LoVo (cell line): ENCODE data around the gene POLR1G.
A peak's percentile ranks its signal among the peaks of the same experiment; 100 is the strongest.

Source experiments
- DNase-seq: peaks from one replicate; pipeline ENCODE4 v3.0.0-alpha.2; 2016; ENCODE audit warnings: low spot score

POLR1G gene

GRCh38 chr19:45446295-45446694 is 39.9 kb downstream of the POLR1G start:
- no peak for DNase-seq

DNA sequence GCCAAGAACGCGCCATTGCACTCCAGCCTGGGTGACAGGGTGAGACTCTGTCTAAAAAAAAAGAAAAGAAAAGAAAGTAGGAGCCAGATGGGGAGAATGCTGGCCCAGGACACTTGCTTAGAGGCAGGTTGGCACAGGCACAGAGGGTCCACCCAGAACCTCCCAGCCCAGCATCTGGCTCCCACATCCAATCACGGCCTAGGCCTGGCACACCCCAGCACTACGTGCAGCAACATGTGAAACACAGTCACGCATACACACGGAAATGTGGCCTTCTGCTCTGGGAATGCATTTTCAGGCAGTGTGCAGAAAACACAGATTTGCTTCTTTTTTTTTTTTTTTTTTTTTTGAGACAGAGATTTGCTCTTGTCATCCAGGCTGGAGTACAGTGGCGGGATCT is 40.5 kb downstream of the POLR1G start:
- no peak for DNase-seq

DNA sequence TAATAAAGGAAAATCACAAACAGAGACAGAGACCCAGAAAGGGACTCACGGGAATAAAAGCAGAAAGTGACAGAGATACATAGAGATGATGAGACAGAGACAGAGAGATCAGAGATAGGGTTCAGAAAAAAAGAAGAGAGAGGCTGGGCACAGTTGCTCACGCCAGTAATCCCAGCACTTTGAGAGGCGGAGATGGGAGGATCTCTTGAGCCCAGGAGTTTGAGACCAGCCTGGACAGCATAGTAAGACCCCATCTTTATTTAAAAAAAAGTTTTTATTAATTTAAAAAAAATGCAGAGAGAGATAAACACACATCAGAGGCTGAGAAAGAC is 41.9 kb downstream of the POLR1G start:
- no peak for DNase-seq

GRCh38 chr19:45448887-45449299 is 42.4 kb downstream of the POLR1G start:
- DNase-seq: no peak

DNA sequence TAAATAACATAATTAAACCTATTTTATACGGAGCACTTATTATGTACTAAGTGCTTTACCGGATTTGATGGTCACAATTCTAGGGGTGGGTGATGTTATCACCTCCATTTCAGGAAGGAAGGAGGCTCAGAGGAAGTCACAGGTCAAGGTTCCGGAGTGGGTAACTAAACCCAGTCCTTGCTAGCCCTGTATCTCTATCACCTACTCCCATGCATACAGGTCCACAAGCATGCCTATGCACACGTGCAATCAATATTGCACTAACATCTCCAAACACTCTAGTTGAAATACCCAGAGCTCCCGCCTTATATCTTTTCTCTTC is 43.5 kb downstream of the POLR1G start:
- DNase-seq: no peak

DNA sequence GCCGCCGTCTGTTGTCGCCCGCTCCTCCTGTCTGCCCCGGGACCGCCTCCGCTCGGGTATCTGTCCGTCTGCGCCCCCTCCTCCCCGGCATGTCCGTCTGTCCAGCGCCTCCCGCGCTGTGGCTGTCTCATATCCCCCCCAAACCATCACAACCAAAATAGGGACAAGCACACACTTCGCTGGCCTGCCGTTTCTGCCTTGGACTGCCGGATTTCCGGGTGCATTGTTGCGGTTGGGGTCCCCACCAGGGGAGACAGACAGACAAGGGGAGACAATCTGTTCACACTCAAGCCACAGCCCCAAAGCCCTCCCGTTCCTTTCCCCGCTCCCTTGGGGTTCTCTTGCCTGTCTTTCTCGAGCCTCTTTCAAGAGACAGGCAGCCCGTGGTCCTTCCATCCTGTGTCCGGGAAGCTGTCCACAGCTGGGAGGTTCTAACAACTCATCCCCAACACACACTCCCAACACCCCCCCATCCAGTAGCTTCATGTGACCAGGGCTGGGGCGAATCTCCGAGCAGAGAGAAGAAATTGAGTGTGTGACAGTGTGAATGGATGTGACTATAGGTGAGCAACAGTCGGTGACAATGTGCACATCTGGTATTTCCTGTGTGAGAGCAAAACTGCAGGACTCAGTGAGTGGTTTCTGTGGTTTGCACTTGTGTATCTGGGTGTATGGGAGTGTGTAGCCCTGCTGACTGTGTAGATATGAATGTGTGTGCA is 44.8 kb downstream of the POLR1G start:
- no peak for DNase-seq

GRCh38 chr19:45451850-45452387 is 45.5 kb downstream of the POLR1G start:
- DNase-seq: no peak

DNA sequence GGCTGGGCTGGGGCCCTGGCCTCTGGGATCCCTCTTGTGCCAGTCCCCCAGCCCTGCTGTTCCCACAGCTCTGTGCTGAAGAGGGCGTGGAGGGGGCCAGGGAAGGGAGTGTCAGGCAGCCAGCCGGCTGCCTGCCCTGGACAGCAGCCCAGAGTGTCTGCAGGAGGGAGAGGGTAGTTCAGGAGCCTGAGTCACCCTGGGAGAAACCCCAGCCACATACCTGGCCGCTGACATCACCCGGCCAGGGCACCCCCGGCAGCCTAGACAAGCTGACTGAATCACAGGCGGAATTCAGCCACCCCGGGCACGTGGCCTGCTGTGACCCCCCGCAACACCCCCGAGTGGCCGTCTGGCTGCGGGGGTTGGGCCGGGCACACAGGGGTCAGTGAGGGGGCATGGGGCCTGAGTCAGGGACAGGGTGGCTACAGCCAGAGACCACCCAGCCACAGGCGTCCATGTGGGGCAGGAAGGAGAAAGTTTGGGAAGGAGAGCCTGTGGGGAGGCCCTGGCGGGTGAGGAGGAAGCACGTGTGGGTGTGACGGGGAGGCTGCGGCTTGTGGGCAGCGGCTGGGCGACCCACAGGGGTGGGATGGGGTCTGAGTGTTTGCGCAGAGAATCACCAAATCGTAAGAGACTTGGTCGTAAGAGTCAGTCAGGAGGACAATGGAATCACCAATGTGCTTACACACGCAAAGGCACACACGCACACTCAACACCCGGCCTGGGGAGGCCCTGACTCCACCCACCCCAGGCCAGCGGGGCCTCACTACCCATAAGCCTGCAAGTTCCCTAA is 49.5 kb downstream of the POLR1G start:
- DNase-seq: peak; percentile 97

DNA sequence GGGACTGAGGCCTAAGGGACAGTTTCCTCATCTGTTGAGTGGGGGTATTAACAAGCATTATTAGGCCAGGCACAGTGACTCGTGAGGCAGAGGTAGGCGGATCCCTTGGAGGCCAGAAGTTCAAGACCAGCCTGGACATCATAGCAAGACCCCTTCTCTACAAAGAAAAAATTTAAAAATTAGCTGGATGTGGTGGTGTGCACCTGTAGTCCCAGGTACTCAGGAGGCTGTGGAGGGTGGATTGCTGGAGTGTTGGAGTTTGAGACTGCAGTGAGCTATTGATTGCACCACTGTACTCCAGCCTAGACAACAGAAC is 50.0 kb downstream of the POLR1G start:
- DNase-seq: no peak

GRCh38 chr19:45457776-45458175 is 51.3 kb downstream of the POLR1G start:
- DNase-seq: no peak
